CD4-positive, alpha-beta T cell (primary cell): ENCODE results near the gene SLC22A12. TPM values are rescaled to one million over a fixed set of nuclear protein-coding genes. Genes with fewer than 3 reads are reported as not detected.

ENCODE experiments used
- ATAC-seq: fragments of 200-7000 bp; cut with Tn5 transposase; one replicate; pipeline ENCODE4 v1.10.0; 2022; ENCODE audit warnings: mild to moderate bottlenecking; ENCODE audit not compliant: poor library complexity
- CTCF ChIA-PET: fragments of 350-600 bp; sonication (Branson Sonifier 250); formaldehyde crosslinking; loops from one replicate; lab custom pipeline; 2021; ENCODE audit warnings: antibody characterized with exemption, inconsistent platforms; lab: Charles Lee
- POLR2A ChIA-PET: fragments of 350-600 bp; sonication (Branson Sonifier 250); formaldehyde crosslinking; loops from one replicate; lab custom pipeline; 2021; ENCODE audit warnings: antibody characterized with exemption, inconsistent platforms; lab: Charles Lee
- DNase-seq, 14 experiments: peaks; one replicate each; pipeline ENCODE4 v3.0.0-alpha.2; 2013 to 2020; ENCODE audit warnings: mixed read lengths in 2 of 14
- H3K27ac ChIP-seq, 2 donors: one replicate each; pipeline versions ENCODE4 v1.5.1 to v1.7.0; 2013; ENCODE audit warnings: low read length in 2 of 2, low read depth in 1 of 2, mild to moderate bottlenecking in 1 of 2
- H3K27me3 ChIP-seq, 2 experiments: 1 replicate in 1 of 2; 2 replicates in 1 of 2; pipeline versions ENCODE4 v1.6.1 to v1.7.0; 2013; ENCODE audit warnings: low read length in 2 of 2, control low read depth in 1 of 2, mild to moderate bottlenecking in 1 of 2, moderate library complexity in 1 of 2; ENCODE audit not compliant: insufficient read depth in 2 of 2, control insufficient read depth in 1 of 2
- H3K36me3 ChIP-seq: one replicate; pipeline ENCODE4 v1.6.1; 2013; ENCODE audit warnings: low read length, control low read depth; ENCODE audit not compliant: insufficient read depth
- H3K4me1 ChIP-seq: one replicate; pipeline ENCODE4 v1.6.1; 2013; ENCODE audit warnings: low read length, control low read depth; ENCODE audit not compliant: insufficient read depth
- H3K4me3 ChIP-seq: one replicate; pipeline ENCODE4 v1.5.1; 2013; ENCODE audit warnings: mild to moderate bottlenecking, low read length, moderate library complexity
- H3K9me3 ChIP-seq, 2 experiments: 1 replicate in 1 of 2; 2 replicates in 1 of 2; pipeline versions ENCODE4 v1.6.1 to v1.7.0; 2013; ENCODE audit warnings: low read length in 2 of 2, mild to moderate bottlenecking in 2 of 2, control low read depth in 1 of 2, moderate library complexity in 1 of 2; ENCODE audit not compliant: control insufficient read depth in 1 of 2, insufficient read depth in 1 of 2
- H3K27ac Mint-ChIP-seq: one replicate; pipeline ENCODE4 v1.8.0; 2020; ENCODE audit warnings: mixed read lengths
- H3K27me3 Mint-ChIP-seq: one replicate; pipeline ENCODE4 v1.8.0; 2021; ENCODE audit warnings: mixed read lengths
- H3K36me3 Mint-ChIP-seq: one replicate; pipeline ENCODE4 v1.8.0; 2021; ENCODE audit warnings: low read depth, mixed read lengths
- H3K4me1 Mint-ChIP-seq: one replicate; pipeline ENCODE4 v1.8.0; 2021; ENCODE audit warnings: low read depth, mixed read lengths
- H3K4me3 Mint-ChIP-seq: one replicate; pipeline ENCODE4 v1.8.0; 2020; ENCODE audit warnings: mild to moderate bottlenecking, mixed read lengths
- H3K9me3 Mint-ChIP-seq: one replicate; pipeline ENCODE4 v1.8.0; 2020; ENCODE audit warnings: mixed read lengths
- CTCF ChIP-seq: fragments of 200-600 bp; IDR thresholded peaks from one replicate; pipeline ENCODE4 v1.8.0; 2022; ENCODE audit warnings: antibody characterized with exemption, mild to moderate bottlenecking
- intact Hi-C, 2 experiments: fragments of 100-400 bp; cut with DNase I in 1 of 2; cut with micrococcal nuclease in 1 of 2; formaldehyde crosslinking; loops; one replicate each; pipeline versions ENCODE4 v1.15.1 to v1.9.0; 2023 to 2025; cut with DNase I, micrococcal nuclease
- total RNA-seq, 174 experiments: library from RNA in 2 of 174; stranded (reverse) in 2 of 174; gene quantifications; one replicate each; pipeline ENCODE4 v1.2.3 and lab custom pipeline; 2021 to 2026

SLC22A12 gene
- total RNA-seq, 2 experiments from 2014 or later: not detected

GRCh38 chr11:64588701-64589100, 2.3 kb upstream of the SLC22A12 start:
- no peak overlapping the region for H3K4me3 Mint-ChIP-seq
- no peaks in the 10 kb centered on the region for H3K4me1 Mint-ChIP-seq
- CTCF ChIA-PET: no interaction called here
- TF ChIP-seq CTCF: no peak
- H3K27ac Mint-ChIP-seq: no peak overlapping the region
- Histone ChIP-seq H3K27ac (no peak overlapping the region), H3K4me1 (no peaks in the 10 kb centered on the region), H3K9me3 (peaks cover 3 to 17% of the 10 kb centered on the region in 2 experiments), H3K36me3 (no peaks in the 10 kb centered on the region), H3K4me3 (no peak overlapping the region), H3K27me3 (peaks cover 4% of the 10 kb centered on the region in 2 experiments)
- peaks cover 15% of the 10 kb centered on the region for H3K9me3 Mint-ChIP-seq
- intact Hi-C loops: no loop called here
- no peaks in the 10 kb centered on the region for H3K27me3 Mint-ChIP-seq
- POLR2A ChIA-PET: no interaction called here
- DNase-seq: no peak
- H3K36me3 Mint-ChIP-seq: no peaks in the 10 kb centered on the region
- ATAC-seq: no peak

- H3K4me1 ChIP-seq: no peaks in the 10 kb centered on the region
- ChIA-PET POLR2A (no interaction called here), CTCF (no interaction called here)
- Mint-ChIP-seq H3K9me3 (peaks cover 15% of the 10 kb centered on the region), H3K36me3 (no peaks in the 10 kb centered on the region), H3K27ac (no peak overlapping the region), H3K4me1 (no peaks in the 10 kb centered on the region), H3K27me3 (no peaks in the 10 kb centered on the region), H3K4me3 (no peak overlapping the region)
- DNase-seq (no peak), ATAC-seq (no peak)
- intact Hi-C loops: no loop called here
- H3K36me3 ChIP-seq: no peaks in the 10 kb centered on the region
- peaks cover 4% of the 10 kb centered on the region in 2 experiments for H3K27me3 ChIP-seq
- H3K4me3 ChIP-seq: no peak overlapping the region
- no peak for TF ChIP-seq CTCF
- no peak overlapping the region for H3K27ac ChIP-seq
- H3K9me3 ChIP-seq: peaks cover 3 to 36% of the 10 kb centered on the region in 2 experiments
Measured at GRCh38 chr11:64591257-64592233, 525 bp downstream of the SLC22A12 start.

- no peak for ATAC-seq
- Mint-ChIP-seq H3K4me1 (no peaks in the 10 kb centered on the region), H3K27ac (no peak overlapping the region), H3K36me3 (no peaks in the 10 kb centered on the region), H3K9me3 (peaks cover 15% of the 10 kb centered on the region), H3K4me3 (no peak overlapping the region), H3K27me3 (no peaks in the 10 kb centered on the region)
- no peak for DNase-seq
- ChIA-PET CTCF (no interaction called here), POLR2A (no interaction called here)
- H3K9me3 ChIP-seq: peaks cover 3 to 34% of the 10 kb centered on the region in 2 experiments
- no peak overlapping the region for H3K27ac ChIP-seq
- H3K4me3 ChIP-seq: no peak overlapping the region
- H3K4me1 ChIP-seq: no peaks in the 10 kb centered on the region
- H3K36me3 ChIP-seq: no peaks in the 10 kb centered on the region
- peaks cover 4% of the 10 kb centered on the region in 2 experiments for H3K27me3 ChIP-seq
- intact Hi-C loops: no loop called here
- no peak for TF ChIP-seq CTCF
Measured at GRCh38 chr11:64592234-64592615, 1.2 kb downstream of the SLC22A12 start.
